ENCODE measurements around the gene ADAM22. TPM values are rescaled to one million over a fixed set of nuclear protein-coding genes. Genes with fewer than 3 reads are reported as not detected.

The ADAM22 gene
- total RNA-seq, 1 experiment from 2014 or later, result 14.0 TPM

DNA sequence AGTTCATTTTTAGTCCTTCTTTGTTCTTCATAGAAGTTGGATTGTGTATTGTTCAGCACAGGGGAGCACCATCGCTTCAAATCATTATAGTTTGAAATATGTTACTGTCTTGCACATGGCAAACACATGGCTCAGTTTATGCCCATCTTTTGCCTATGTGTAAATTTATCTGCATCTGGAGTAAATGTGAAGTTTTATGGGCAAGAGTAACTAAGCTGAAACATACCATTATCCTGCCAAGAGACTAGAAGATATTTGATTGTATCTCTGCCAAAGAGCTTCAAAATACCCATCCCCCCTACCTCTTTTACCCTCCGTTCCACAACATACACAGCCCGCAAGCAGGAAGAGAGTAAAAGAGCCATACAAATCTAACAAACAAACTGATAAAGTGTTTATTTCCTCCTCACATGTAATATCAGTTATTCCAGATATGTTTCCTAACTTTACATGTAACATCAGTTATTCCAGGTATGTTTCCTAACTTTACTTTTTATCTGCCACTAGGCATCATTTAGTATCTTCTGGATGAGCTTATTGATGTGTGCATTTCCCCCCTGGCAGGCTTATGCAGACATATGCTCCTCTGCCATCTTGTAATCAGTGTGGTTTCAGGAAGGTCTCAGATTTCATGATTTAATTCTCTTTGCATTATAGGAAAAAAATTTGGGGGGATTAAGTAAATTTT, 158.1 kb downstream of the ADAM22 start:
- Histone ChIP-seq H4K20me1 (ENCODE audit: insufficient read depth) (no peaks in the 10 kb centered on the region), H3F3A (ENCODE audit: insufficient read depth, low read depth) (no peaks in the 10 kb centered on the region), H3K27ac (no peak overlapping the region), H3K4me3 (no peak overlapping the region), H3K9me3 (ENCODE audit: insufficient read depth, low read depth) (no peaks in the 10 kb centered on the region), H3K36me3 (ENCODE audit: low read depth) (no peaks in the 10 kb centered on the region), H3K27me3 (ENCODE audit: insufficient read depth, low read depth) (no peaks in the 10 kb centered on the region), H3K9me2 (ENCODE audit: insufficient read depth) (no peaks in the 10 kb centered on the region), H3K4me1 (replicated peaks; ENCODE audit: insufficient read depth) (no peaks in the 10 kb centered on the region), H3K4me2 (no peak overlapping the region), H2AFZ (no peak overlapping the region), H3K79me2 (ENCODE audit: low read depth) (no peaks in the 10 kb centered on the region)
- intact Hi-C loops (cut with micrococcal nuclease; ENCODE audit: unreplicated experiment), result no loop called here
- DNase-seq, result no peak
- BruUV-seq (replicated peaks), result no TSS peak
- ChIA-PET CTCF (no interaction called here), POLR2A (ENCODE audit: unreplicated experiment) (no interaction called here)
- TF ChIP-seq, protein P1, sequence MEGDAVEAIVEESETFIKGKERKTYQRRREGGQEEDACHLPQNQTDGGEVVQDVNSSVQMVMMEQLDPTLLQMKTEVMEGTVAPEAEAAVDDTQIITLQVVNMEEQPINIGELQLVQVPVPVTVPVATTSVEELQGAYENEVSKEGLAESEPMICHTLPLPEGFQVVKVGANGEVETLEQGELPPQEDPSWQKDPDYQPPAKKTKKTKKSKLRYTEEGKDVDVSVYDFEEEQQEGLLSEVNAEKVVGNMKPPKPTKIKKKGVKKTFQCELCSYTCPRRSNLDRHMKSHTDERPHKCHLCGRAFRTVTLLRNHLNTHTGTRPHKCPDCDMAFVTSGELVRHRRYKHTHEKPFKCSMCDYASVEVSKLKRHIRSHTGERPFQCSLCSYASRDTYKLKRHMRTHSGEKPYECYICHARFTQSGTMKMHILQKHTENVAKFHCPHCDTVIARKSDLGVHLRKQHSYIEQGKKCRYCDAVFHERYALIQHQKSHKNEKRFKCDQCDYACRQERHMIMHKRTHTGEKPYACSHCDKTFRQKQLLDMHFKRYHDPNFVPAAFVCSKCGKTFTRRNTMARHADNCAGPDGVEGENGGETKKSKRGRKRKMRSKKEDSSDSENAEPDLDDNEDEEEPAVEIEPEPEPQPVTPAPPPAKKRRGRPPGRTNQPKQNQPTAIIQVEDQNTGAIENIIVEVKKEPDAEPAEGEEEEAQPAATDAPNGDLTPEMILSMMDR (conservative IDR thresholded peaks at IDR 0.05), result no peak
- TF ChIP-seq EZH2 (IDR thresholded peaks at IDR 0.05; ENCODE audit: low read depth), result no peak

DNA sequence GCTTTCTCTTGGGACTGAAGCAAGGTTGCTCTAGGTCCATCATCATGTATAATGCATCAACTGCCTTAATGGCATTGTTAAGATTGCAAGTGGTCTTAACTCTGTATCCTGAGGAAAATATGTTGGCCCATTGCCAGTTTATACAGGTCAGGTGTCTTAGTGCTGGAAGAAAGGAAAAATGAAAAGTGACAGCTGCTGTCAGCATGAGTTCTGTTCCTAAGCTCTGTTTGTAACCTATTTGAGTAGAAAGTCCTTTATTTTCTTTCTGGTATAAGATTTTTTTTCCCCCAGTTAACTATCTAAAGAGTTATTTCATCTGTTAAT, 158.6 kb downstream of the ADAM22 start:
- no peaks in the 10 kb centered on the region for H3K79me2 ChIP-seq (ENCODE audit: low read depth)
- no peaks in the 10 kb centered on the region for H4K20me1 ChIP-seq (ENCODE audit: insufficient read depth)
- no peaks in the 10 kb centered on the region for H3K27me3 ChIP-seq (ENCODE audit: insufficient read depth, low read depth)
- H3K36me3 ChIP-seq (ENCODE audit: low read depth), result no peaks in the 10 kb centered on the region
- no peaks in the 10 kb centered on the region for H3K9me3 ChIP-seq (ENCODE audit: insufficient read depth, low read depth)
- no peak overlapping the region for H3K4me2 ChIP-seq
- H3K9me2 ChIP-seq (ENCODE audit: insufficient read depth), result no peaks in the 10 kb centered on the region
- no peak overlapping the region for H2AFZ ChIP-seq
- no peak overlapping the region for H3K27ac ChIP-seq
- DNase-seq, result no peak
- POLR2A ChIA-PET (ENCODE audit: unreplicated experiment), result no interaction called here
- no TSS peak for BruUV-seq (replicated peaks)
- intact Hi-C loops (cut with micrococcal nuclease; ENCODE audit: unreplicated experiment), result no loop called here
- no peaks in the 10 kb centered on the region for H3K4me1 ChIP-seq (replicated peaks; ENCODE audit: insufficient read depth)
- no peaks in the 10 kb centered on the region for H3F3A ChIP-seq (ENCODE audit: insufficient read depth, low read depth)
- CTCF ChIA-PET, result no interaction called here
- no peak overlapping the region for H3K4me3 ChIP-seq
- TF ChIP-seq, protein P1 (conservative IDR thresholded peaks at IDR 0.05), result no peak
- TF ChIP-seq EZH2 (IDR thresholded peaks at IDR 0.05; ENCODE audit: low read depth), result no peak

DNA sequence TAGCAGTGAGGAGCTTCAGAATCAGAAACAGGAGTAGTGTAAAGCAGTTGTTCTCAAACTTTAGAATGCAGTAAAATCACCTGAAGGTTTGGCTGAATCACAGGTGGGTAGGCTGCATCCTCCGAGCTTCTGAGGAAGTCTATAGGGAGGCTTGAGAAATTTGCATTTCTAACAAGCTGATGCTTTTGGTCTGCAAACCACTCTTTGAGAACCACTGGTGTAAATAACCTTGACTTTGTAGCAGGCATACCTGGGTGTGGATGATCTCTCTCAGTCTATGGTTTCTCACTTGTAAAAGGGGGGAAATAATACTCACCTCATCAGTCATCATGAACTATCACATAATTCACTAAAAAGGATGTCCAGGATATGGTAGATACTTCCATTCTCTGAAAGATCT, 167.7 kb downstream of the ADAM22 start:
- ChIA-PET CTCF (no interaction called here), POLR2A (ENCODE audit: unreplicated experiment) (no interaction called here)
- no peaks in the 10 kb centered on the region for H3K9me3 ChIP-seq (ENCODE audit: insufficient read depth, low read depth)
- no peak overlapping the region for H2AFZ ChIP-seq
- intact Hi-C loops (cut with micrococcal nuclease; ENCODE audit: unreplicated experiment), result no loop called here
- H3K27me3 ChIP-seq (ENCODE audit: insufficient read depth, low read depth), result no peaks in the 10 kb centered on the region
- H4K20me1 ChIP-seq (ENCODE audit: insufficient read depth), result no peaks in the 10 kb centered on the region
- no peak overlapping the region for H3K4me3 ChIP-seq
- H3K36me3 ChIP-seq (ENCODE audit: low read depth), result no peaks in the 10 kb centered on the region
- H3K9me2 ChIP-seq (ENCODE audit: insufficient read depth), result no peaks in the 10 kb centered on the region; the same call in 1 of the 2 replicates
- no peaks in the 10 kb centered on the region for H3F3A ChIP-seq (ENCODE audit: insufficient read depth, low read depth)
- DNase-seq, result no peak
- no peak overlapping the region for H3K27ac ChIP-seq
- no peaks in the 10 kb centered on the region for H3K4me1 ChIP-seq (replicated peaks; ENCODE audit: insufficient read depth)
- H3K4me2 ChIP-seq, result no peak overlapping the region
- no TSS peak for BruUV-seq (replicated peaks)
- no peaks in the 10 kb centered on the region for H3K79me2 ChIP-seq (ENCODE audit: low read depth)
- TF ChIP-seq, protein P1 (conservative IDR thresholded peaks at IDR 0.05), result no peak
- no peak for TF ChIP-seq EZH2 (IDR thresholded peaks at IDR 0.05; ENCODE audit: low read depth)
